Aorta (tissue), 5 donors: ENCODE results near the gene ADRA1B. TPM values are rescaled to one million over a fixed set of nuclear protein-coding genes. Genes with fewer than 3 reads are reported as not detected.

Experiments used
- ATAC-seq: fragments of 200-7000 bp; cut with Tn5 transposase; one replicate; pipeline ENCODE4 v1.9.1; 2022; ENCODE audit warnings: moderate library complexity; ENCODE audit not compliant: low FRiP score
- DNase-seq, 2 donors: peaks; one replicate each; pipeline ENCODE4 v3.0.0-alpha.2; 2020
- H3K27ac ChIP-seq, 2 donors: one replicate each; pipeline ENCODE4 v1.5.1; 2013; ENCODE audit warnings: low read length in 2 of 2, mild to moderate bottlenecking in 2 of 2, moderate library complexity in 2 of 2, control low read depth in 1 of 2, inconsistent platforms in 1 of 2, low read depth in 1 of 2
- H3K27me3 ChIP-seq, 2 donors: one replicate each; pipeline ENCODE4 v1.6.1; 2013; ENCODE audit warnings: control low read depth in 1 of 2, low read length in 1 of 2, mild to moderate bottlenecking in 1 of 2, moderate library complexity in 1 of 2; ENCODE audit not compliant: insufficient read depth in 2 of 2, control insufficient read depth in 1 of 2
- H3K36me3 ChIP-seq, 2 donors: one replicate each; pipeline ENCODE4 v1.6.1; 2013; ENCODE audit warnings: control low read depth in 1 of 2, low read length in 1 of 2, mild to moderate bottlenecking in 1 of 2; ENCODE audit not compliant: insufficient read depth in 2 of 2, control insufficient read depth in 1 of 2
- H3K4me1 ChIP-seq, 2 donors: one replicate each; pipeline ENCODE4 v1.6.1; 2013; ENCODE audit warnings: low read length in 2 of 2, control low read depth in 1 of 2, mild to moderate bottlenecking in 1 of 2, moderate library complexity in 1 of 2; ENCODE audit not compliant: insufficient read depth in 2 of 2, control insufficient read depth in 1 of 2
- H3K4me3 ChIP-seq, 2 donors: one replicate each; pipeline ENCODE4 v1.5.1; 2013; ENCODE audit warnings: low read length in 2 of 2, control low read depth in 1 of 2, mild to moderate bottlenecking in 1 of 2
- H3K9me3 ChIP-seq: one replicate; pipeline ENCODE4 v1.6.1; 2013; ENCODE audit warnings: mild to moderate bottlenecking, low read length; ENCODE audit not compliant: control insufficient read depth
- WGBS, 2 donors: extraction: QIAGEN DNeasy Blood & Tissue Kit; methylation state at CpG; one replicate each; pipeline ENCODE4 v1.1.7; 2013; 5-methylcytosine and 5-hydroxymethylcytosine counted together
- intact Hi-C, 2 donors: fragments of 100-400 bp; cut with DNase I; formaldehyde crosslinking; loops; one replicate each; pipeline versions ENCODE4 v1.14.2 to v1.15.0; 2022
- polyA plus RNA-seq, 2 donors: library from polyadenylated mRNA; stranded (reverse); fragments of 200-250 nt; gene quantifications; one replicate each; pipeline ENCODE4 v1.2.3, GENCODE V29; 2013
- total RNA-seq, 2 donors: library from RNA; stranded (reverse); fragmentation: NEBNext Ultra II Directional; extraction: Animal tissue kit (Norgen Biotek cat#: 25700); gene quantifications; one replicate each; pipeline ENCODE4 v1.2.1, GENCODE V29; 2021
- donor health status: healthy with polysubstance abuse.
- donor health status: Bipolar disorder and iron deficiency.
- donor health status: DM: no; HTN: no; CAD: no.
- donor health status: DM: no; HTN: no; CAD: no.
- donor health status: DM: yes; HTN: yes; CAD: no.

ADRA1B gene
- total and polyA plus RNA-seq, 4 donors: 3.8 to 16.0 (median 6.7) TPM

DNA sequence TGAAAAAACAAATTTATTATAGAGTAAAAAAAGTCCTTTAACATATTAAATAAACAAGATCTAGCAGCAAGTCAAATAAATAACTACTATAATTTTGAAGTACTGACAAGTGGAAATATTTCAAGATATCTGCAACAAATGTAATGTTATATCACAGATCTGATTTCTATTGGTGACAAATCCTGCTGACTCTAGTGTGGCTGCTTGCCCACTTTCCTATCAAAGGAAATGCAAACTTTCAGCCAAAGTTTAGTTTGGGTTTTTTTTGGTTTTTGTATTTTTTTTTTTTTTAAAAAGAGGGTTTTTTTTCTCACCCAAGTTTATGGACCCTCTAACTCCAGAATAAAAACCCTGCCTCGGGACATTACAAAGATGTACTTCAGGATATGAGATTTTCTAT is 12.9 kb downstream of the ADRA1B start:
- 53 to 63% methylated on average over 1 of the region's 1 CpG for WGBS, 2 donors
- H3K27ac ChIP-seq: no peak overlapping the region
- H3K4me1 ChIP-seq: no peaks in the 10 kb centered on the region
- no peaks in the 10 kb centered on the region for H3K27me3 ChIP-seq
- no peaks in the 10 kb centered on the region for H3K9me3 ChIP-seq
- no peak overlapping the region for H3K4me3 ChIP-seq
- ATAC-seq (no peak), DNase-seq (no peak)
- intact Hi-C loops: no loop called here
- H3K36me3 ChIP-seq: peaks cover 0 to 3% of the 10 kb centered on the region in 2 donors

DNA sequence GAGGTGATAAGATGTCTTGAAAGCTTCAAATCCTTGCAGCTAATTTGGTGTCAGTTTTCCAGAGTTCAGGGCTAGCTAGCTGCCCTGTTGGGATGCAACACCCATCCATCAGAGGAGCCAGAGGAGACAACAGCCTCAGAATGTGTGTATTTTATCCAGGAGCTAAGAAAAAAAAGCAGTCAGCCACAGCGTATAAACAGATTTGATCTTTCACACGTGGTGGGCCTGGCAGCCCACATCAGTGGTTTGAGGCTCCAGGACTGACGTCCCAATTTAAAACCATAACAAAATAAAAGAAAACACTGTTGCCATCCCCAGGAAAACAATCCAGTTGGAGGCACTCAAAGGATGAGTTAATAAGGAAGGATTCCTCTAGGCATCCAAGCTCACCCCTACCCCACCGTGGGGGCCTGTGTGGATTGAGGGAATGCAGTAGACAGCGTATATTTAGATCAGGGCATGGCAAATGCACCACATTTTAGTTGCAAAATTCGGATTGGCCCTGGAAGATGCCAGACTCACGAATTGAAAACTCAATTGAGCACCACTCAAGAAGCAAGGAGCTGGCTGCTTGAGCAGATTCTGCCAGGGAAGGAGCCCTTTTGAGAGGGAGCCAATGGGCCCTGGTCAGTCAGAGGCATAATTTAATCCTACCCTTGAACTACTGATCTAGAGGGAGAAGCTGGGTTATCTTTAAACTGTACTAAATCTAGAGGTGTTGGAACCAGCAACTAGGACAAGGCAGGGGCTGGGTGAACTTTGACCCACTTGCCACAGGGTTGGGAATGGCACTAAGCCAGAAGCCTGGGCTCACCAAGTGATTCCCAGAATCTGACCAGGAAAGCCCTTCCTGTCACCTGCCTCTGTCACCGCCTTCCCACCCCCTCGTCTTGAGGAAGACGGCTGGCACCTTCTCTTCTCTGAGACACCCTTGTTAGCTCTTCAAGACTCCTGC is 17.5 kb downstream of the ADRA1B start:
- ATAC-seq (no peak), DNase-seq (no peak)
- Histone ChIP-seq H3K27ac (no peak overlapping the region), H3K9me3 (no peaks in the 10 kb centered on the region), H3K4me1 (no peaks in the 10 kb centered on the region), H3K27me3 (no peaks in the 10 kb centered on the region), H3K36me3 (no peaks in the 10 kb centered on the region), H3K4me3 (no peak overlapping the region)
- intact Hi-C loops: no loop called here
- 71 to 77% methylated on average over 10 of the region's 10 CpGs for WGBS, 2 donors

DNA sequence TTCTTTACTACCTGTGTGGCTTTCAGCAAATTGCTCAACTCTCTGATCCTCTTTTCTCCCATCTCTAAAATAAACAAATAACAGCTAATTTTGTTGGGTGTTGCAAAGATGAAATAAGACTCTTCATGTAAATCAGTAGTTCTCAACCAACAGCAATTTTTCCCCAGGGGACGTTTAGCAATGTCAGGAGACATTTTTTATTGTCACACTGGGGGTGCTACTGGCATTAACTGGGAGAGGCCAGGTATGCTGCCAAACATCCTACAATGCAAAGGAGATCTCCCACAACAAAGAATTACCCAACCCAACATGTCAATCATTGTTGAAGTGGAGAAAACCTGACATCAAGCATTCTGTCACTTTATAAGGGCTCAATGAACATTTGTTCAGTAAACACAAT is 19.7 kb downstream of the ADRA1B start:
- ATAC-seq (no peak), DNase-seq (no peak)
- H3K27ac ChIP-seq: no peak overlapping the region
- 73 to 76% methylated on average over 1 of the region's 1 CpG for WGBS, 2 donors
- no peak overlapping the region for H3K4me3 ChIP-seq
- no peaks in the 10 kb centered on the region for H3K4me1 ChIP-seq
- intact Hi-C loops: no loop called here
- H3K9me3 ChIP-seq: no peaks in the 10 kb centered on the region
- H3K27me3 ChIP-seq: no peaks in the 10 kb centered on the region
- H3K36me3 ChIP-seq: no peaks in the 10 kb centered on the region

DNA sequence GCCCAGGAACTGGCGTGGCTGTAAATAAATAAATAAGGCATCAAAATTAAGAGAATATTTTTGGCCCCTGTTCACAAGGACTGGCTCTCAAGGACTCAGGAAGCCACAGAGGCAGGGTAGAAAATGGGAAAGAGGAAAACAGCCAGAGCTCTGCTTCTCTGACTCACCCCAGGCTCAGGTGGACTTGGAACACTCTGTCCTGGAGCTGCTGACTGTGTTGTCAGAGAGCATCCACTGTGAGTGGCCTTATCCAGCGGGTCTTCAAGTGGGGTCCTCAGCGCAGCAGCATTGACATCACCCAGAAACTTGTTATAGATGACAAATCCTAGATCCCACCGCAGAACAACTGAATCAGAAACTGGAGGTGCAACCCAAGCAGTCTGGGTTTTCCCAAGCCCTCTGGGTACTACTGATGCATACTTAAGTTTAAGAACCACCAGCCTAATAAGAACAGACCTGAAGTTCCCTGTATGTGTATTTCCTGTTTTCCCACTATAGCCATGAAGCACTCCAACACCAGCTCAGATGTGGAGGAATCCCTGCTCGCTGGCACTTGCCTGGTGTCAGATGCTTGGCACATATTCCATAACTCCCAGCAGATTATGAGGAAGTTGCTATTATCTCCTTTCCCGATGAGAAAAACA is 20.5 kb downstream of the ADRA1B start:
- Histone ChIP-seq H3K4me1 (no peaks in the 10 kb centered on the region), H3K27ac (no peak overlapping the region), H3K4me3 (no peak overlapping the region), H3K36me3 (no peaks in the 10 kb centered on the region), H3K27me3 (no peaks in the 10 kb centered on the region), H3K9me3 (no peaks in the 10 kb centered on the region)
- no peak for ATAC-seq
- intact Hi-C loops: no loop called here
- no peak for DNase-seq
- 75 to 84% methylated on average over 6 of the region's 6 CpGs for WGBS, 2 donors

DNA sequence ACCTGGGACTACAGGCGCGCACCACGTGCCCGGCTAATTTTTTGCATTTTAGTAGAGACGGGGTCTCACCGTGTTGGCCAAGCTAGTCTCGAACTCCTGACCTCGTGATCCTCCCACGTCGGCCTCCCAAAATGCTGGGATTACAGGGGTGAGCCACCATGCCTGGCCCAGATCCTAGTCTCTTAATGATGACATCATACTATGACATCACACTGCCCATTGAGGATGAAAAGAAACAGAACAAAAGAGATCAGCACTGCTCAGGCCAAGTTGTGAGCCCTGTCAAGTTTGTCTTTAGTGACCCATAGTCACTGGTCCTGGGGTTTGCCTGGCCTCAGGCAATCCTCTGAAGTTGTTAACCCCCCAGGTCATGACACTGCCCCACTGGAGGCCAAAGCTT is 21.3 kb downstream of the ADRA1B start:
- no peaks in the 10 kb centered on the region for H3K9me3 ChIP-seq
- H3K36me3 ChIP-seq: no peaks in the 10 kb centered on the region
- intact Hi-C loops: no loop called here
- DNase-seq (no peak), ATAC-seq (no peak)
- no peak overlapping the region for H3K27ac ChIP-seq
- no peaks in the 10 kb centered on the region for H3K4me1 ChIP-seq
- H3K4me3 ChIP-seq: no peak overlapping the region
- H3K27me3 ChIP-seq: no peaks in the 10 kb centered on the region
- 95% methylated on average over 10 of the region's 10 CpGs for WGBS, 2 donors

DNA sequence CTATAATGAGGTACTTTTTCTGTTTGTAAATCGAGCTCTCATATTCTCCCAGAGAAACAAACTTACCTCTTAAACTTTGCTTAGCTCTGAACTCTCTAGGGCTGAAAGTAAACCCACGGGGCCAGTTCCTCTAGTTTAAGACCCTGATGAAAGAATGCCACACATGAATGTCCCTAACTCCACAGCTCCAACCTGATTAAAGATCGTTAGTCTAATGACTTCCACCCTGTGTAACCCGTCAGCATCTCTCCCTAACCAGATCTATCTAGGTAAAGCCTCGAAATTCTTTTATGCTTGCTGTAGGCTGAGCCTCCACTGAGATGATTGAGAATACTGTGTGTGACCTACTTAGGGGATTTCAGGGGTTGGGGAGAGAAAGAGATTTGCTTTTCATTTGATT is 27.0 kb downstream of the ADRA1B start:
- H3K27ac ChIP-seq: no peak overlapping the region
- DNase-seq (no peak), ATAC-seq (no peak)
- H3K4me3 ChIP-seq: no peak overlapping the region
- H3K9me3 ChIP-seq: no peaks in the 10 kb centered on the region
- no peaks in the 10 kb centered on the region for H3K27me3 ChIP-seq
- intact Hi-C loops: no loop called here
- peaks cover 0 to 3% of the 10 kb centered on the region in 2 donors for H3K36me3 ChIP-seq
- peaks cover 0 to 2% of the 10 kb centered on the region in 2 donors for H3K4me1 ChIP-seq
- WGBS, 2 donors: 65 to 77% methylated on average over 5 of the region's 5 CpGs

DNA sequence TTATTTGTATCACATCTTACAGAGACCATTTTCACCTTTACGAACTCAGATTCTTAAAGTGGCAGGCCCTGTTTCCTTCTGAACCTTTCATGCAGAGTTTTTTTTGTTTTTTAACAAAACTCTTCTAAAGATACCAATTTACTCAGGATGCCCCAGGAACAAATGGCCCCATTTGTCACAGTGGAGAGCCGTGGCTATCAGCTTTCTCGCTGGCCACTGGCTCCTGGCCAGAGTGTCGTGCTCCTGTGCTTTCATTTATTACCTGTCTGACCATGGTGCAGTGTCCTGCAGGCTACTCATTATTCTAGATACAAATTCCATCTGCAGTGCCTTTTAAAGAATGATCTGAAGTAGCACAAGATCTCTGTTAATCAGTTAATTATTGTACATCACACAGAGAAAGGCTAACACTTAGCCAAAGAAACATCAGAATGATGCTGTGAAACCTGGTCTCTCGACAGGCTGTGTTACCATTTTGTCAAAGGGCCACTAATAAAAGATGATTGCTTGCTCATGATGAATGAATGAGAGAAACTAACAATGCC is 27.8 kb downstream of the ADRA1B start:
- DNase-seq (no peak), ATAC-seq (no peak)
- Histone ChIP-seq H3K27me3 (no peaks in the 10 kb centered on the region), H3K36me3 (peaks cover 0 to 3% of the 10 kb centered on the region in 2 donors), H3K9me3 (no peaks in the 10 kb centered on the region), H3K4me3 (no peak overlapping the region), H3K27ac (no peak overlapping the region), H3K4me1 (peaks cover 0 to 2% of the 10 kb centered on the region in 2 donors)
- intact Hi-C loops: no loop called here
- WGBS, 2 donors: 54 to 74% methylated on average over 5 of the region's 5 CpGs

DNA sequence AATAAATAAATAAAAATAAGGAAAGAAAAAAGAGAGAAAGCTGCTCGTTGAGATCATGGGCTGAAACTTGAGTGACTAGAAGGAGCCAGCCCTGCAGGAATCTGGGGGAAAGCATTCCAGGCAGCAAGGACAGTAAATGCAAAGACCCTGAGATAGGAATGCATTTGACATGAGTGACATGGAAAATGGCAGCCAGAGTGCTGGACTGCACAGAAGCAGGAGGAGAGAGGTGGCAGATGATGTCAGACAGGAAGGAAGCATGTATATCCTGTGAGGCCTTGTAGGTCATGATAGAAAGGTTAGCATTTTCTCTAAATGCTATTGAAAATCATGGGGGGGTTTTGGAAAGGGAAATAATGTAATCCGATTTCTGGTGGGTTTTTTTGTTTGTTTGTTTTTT is 29.1 kb downstream of the ADRA1B start:
- Histone ChIP-seq H3K27me3 (no peaks in the 10 kb centered on the region), H3K36me3 (peaks cover 0 to 3% of the 10 kb centered on the region in 2 donors), H3K4me3 (no peak overlapping the region), H3K9me3 (no peaks in the 10 kb centered on the region), H3K27ac (no peak overlapping the region), H3K4me1 (peaks cover 0 to 2% of the 10 kb centered on the region in 2 donors)
- WGBS, 2 donors: 75 to 79% methylated on average over 2 of the region's 2 CpGs
- ATAC-seq: no peak
- intact Hi-C loops: no loop called here
- no peak for DNase-seq
